Activated CD8-positive, alpha-beta memory T cell treated with anti-CD3 and anti-CD28 coated beads for 36 hours (primary cell): Measurements from ENCODE around the gene NDUFV3. TPM values are rescaled to one million over a fixed set of nuclear protein-coding genes. Genes with fewer than 3 reads are reported as not detected.
"Not testable (repeated sequence)": the region's sequence is repeated elsewhere in the genome, so short reads cannot be mapped to it uniquely, and the experiment has no call there.

Source experiments
- CTCF ChIA-PET: fragments of 350-600 bp; sonication (Branson Sonifier 250); formaldehyde crosslinking; loops from one replicate; lab custom pipeline; 2021; ENCODE audit warnings: antibody characterized with exemption; lab: Charles Lee
- POLR2A ChIA-PET: fragments of 350-600 bp; sonication (Branson Sonifier 250); formaldehyde crosslinking; loops from one replicate; lab custom pipeline; 2021; ENCODE audit warnings: antibody characterized with exemption; lab: Charles Lee
- total RNA-seq, 2 experiments: library from RNA; stranded (reverse); gene quantifications; one replicate each; pipeline ENCODE4 v1.2.3, GENCODE V29; 2021

NDUFV3 gene
- total RNA-seq, 2 experiments from 2014 or later, result 36.0 to 38.1 TPM

DNA sequence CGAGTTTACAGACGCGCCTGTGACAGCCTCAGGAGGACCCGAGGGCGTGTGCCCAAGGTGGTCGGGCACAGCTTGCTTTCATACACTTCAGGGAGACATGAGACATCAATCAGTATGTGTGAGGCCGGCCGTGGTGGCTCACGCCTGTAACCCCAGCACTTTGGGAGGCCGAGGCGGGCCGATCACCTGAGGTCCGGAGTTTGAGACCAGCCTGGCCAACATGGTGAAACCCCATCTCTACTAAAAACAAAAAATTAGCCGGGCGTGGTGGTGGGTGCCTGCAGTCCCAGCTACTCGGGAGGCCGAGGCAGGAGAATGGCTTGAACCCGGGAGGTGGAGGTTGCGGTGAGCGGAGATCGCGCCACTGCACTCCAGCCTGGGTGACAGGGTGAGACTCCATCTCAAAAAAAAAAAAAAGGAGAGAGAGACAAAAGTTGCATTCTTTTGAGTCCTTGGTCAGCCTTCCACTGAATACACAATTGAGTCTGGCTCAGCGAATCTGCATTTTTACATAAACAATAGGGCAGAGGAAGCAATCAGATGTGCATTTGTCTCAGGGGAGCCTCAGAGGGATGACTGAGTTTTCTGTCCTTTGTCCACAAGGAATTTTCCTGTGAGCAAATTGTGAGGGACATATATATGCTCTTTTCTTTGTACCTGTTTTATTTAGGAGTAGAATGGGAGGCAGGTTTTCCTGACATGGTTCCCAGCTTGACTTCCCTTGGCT, 34.5 kb downstream of the NDUFV3 start:
- CTCF ChIA-PET, POLR2A ChIA-PET: not testable (repeated sequence)

DNA sequence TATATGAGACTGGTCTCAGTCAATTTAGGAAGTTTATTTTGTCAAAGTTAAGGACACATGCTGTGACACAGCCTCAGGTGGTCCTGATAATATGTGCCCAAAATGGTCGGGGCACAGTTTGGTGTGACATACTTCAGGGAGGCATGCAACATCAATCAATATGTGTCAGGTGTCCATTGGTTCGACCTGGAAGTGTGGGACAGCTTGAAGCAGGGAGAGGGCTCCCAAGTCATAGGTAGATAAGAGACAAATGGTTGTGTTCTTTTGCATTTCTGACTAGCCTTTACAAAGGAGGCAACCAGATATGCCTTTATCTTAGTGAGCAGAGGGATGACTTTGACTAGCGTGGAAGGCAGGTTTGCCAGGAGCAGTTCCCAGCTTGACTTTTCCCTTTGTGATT, 36.9 kb downstream of the NDUFV3 start:
- ChIA-PET POLR2A (no interaction called here), CTCF (interaction anchor here (0.6 kb wide), 1 partner anchor 741 kb away, joined by 4 read pairs; no protein-coding TSS in a partner anchor)

DNA sequence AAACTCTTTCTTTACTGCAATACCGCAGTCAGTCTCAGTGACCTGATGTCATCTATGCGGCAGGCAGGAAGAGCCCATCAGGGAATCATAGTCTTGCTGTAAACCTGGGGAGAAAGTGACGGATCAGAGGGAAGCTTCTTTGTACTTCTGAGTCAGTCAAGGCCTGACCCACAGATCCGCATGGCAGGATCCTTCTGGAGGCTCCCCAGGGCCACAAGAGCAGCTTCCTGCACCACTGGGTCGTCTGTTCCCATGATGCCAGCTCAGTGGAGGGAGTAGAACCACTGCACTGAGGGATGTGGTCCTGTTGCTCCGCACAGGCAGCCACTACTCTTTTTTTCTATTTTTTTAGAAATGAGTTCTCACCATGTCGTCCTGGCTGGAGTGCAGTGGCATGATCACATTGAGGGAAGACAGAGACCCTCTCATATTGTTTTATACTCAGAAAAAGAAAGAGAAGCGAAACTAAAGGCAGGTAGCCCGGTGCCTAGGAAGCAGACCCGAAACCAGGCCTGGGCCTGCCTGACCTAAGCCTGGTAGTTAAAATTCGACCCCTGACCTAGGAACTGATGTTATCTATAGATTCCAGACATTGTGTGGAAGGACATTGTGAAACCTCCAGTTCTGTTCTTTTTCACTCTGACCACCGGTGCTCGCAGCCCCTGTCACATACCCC, 38.6 kb downstream of the NDUFV3 start:
- CTCF ChIA-PET, result no interaction called here
- POLR2A ChIA-PET, result no interaction called here

DNA sequence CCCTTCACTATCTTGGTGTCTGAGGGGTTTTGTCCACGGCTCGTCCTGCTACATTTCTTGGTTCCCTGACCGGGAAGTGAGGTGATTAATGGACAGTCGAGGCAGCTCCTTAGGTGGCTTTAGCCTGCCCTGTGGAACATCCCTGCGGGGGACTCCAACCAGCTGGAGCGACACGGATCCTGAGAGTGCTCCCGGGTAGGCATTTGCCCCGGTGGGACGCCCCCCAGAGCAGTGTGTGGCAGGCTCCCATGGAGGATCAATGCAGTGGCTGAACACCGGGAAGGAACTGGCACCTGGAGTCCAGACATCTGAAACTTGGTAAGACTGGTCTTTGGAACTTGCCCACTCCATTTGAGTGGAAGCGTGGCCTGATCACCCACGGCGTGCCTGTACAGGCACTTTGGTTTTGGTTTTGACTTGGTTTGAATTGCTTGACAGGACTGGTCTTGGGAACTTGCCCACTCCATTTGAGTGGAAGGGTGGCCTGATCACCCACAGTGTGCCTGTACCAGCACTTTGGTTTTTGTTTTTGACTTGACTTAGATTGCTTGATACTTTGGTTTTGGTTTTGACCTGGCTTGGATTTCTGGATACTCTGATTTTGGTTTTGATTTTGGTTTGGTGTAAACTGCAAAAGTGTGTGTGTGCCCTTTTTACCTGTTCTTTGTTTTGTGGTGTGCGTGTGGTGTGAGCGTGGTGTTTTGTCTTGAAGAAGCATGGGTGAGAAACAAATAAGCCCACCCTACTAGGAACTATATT, 39.4 kb downstream of the NDUFV3 start:
- POLR2A ChIA-PET, CTCF ChIA-PET: not testable (repeated sequence)

DNA sequence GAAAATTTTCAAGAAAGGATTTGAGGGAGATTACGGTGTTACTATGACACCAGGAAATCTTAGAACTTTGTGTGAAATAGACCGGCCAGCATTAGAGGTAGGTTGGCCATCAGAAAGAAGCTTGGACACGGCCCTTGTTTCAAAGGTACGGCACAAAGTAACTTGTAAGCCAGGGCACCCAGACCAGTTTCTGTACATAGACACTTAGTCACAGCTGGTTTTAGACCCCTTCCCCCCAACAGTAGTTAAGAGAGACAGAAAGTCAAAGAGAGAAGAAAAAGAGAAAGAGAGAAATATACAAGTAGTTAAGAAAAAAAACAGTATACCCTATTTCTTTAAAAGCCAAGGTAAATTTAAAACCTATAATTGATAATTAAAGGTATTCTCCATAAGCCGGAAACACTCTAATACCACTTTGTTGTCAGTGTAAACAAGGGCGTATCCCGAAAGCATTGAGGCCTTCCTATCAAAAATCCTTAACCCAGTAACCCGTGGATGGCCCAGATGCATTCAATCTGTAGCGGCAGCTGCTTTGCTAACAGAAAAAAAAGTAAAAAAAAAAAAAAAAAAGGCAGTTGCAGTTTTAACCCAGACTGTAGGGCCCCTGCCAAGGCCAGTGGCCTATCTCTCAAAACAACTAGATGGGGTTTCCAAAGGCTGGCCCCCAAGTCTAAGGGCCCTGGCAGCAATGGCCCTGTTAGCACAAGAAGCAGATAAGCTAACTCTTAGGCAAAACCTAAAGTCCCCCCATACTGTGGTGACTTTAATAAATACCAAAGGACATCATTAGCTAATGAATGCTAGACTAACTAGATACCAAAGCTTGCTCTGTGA, 40.2 kb downstream of the NDUFV3 start:
- POLR2A ChIA-PET, CTCF ChIA-PET: not testable (repeated sequence)

DNA sequence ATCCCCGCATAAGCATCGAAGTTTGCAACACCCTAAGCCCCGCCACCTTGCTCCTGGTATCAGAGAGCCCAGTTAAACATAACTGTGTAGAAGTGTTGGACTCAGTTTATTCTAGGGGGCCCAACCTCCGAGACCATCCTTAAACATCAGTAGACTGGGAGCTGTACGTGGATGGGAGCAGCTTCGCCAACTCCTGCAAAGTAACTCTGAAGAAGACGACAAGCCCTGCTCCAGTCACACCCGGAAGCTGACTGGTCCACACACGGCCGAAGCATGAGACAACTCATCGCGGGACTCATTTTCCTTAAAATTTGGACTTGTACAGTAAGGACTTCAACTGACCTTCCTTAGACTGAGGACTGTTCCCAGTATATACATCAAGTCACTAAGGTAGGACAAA, 40.9 kb downstream of the NDUFV3 start:
- POLR2A ChIA-PET, CTCF ChIA-PET: not testable (repeated sequence)

DNA sequence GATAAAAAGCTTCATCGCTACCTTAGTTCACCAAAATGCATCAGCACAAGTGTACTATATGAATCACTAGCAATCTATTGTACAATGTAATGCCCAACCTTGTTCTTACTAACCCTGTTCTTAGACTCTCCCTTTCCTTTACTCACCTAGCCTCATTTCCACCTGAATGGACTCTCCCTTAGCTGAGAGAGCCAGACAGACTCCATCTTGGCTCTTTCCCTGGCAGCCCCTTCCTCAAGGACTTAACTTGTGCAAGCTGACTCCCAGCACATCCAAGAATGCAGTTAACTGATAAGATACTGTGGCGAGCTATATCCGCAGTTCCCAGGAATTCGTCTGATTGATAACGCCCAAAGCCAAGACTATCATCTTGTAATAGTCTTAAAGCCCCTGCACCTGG, 43.3 kb downstream of the NDUFV3 start:
- POLR2A ChIA-PET, result not testable (repeated sequence)
- CTCF ChIA-PET, result interaction anchor here (0.9 to 1.3 kb wide), 2 partner anchors 11 to 117 kb away, joined by 3 read pairs; partner anchors contain the start of gene ERVH48-1

DNA sequence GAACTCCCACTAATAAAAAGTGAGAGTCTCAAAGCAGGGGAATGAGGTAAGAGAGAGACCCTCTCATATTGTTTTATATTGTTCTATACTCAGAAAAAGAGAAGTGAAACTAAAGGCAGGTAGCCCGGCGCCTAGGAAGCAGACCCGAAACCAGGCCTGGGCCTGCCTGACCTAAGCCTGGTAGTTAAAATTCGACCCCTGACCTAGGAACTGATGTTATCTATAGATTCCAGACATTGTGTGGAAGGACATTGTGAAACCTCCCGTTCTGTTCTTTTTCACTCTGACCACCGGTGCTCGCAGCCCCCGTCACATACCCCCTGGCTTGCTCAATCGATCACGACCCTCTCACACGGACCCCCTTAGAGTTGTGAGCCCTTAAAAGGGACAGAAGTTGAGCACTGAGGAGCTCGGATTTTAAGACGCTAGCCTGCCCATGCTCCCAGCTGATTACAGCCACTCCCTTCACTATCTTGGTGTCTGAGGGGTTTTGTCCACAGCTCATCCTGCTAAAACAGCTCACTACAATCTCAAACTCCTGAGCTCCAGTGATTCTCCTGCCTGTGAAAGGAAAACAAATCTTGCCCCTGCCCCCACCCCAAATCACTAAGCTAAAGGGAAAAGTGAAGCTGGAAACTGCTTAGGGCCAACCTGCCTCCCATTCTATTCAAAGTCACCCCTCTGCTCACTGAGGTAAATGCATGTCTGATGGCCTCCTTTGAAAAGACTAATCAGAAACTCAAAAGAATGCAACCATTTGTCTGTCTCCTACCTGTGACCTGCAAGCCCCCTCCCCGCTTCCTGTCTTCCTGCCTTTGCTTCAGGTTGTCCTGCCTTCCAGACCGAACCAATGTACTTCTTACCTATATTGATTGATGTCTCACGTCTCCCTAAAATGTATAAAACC, 44.2 kb downstream of the NDUFV3 start:
- CTCF ChIA-PET, POLR2A ChIA-PET: not testable (repeated sequence)

DNA sequence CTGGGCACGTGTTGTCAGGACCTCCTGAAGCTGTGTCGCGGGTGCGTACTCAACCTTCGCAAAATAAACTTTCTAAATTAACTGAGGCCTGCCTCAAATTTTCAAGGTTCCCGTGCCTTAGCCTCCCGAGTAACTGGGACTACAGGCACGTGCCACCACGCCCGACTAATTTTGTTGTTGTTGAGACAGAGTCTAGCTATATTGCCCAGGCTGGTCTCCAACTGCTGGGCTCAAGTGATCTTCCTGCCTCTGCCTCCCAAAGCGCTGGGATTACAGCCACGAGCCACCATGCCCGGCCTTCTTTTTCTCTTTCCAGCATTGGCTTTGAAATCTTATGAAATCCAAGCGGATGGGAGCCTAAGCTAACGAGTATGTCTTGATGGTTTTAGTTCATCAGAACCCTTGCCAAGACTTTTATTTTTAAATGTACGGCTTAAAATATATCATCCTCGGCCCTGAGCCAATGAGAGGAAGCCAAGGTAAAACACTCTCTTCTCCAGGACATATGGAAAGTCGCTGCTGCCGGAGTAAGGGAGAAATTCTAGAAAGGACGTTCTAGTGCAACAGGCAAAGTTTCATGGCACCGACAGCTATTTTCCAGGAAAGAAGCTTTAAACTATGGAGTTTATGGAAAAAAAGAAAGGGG, 45.0 kb downstream of the NDUFV3 start:
- ChIA-PET POLR2A (no interaction called here), CTCF (interaction anchor here (0.5 kb wide), 1 partner anchor 222 kb away, joined by 4 read pairs; no protein-coding TSS in a partner anchor)

DNA sequence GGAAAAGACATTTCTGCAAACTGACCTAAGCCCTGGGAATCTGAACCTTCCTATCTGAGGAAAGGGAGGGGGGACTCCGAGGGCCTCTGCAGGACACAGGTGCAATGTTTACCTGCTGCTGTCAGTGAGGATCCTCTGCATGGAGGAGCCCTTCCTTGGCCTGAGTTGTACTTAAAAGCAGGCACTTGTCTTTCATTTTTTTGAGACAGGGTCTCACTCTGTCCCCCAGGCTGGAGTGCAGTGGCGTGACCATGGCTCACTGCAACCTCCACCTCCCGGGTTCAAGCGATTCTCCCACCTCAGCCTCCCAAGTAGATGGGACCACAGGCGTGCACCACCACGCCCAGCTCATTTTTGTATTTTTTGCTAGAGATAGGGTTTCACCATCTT, 45.5 kb downstream of the NDUFV3 start:
- ChIA-PET CTCF (interaction anchor here (0.5 kb wide), 1 partner anchor 222 kb away, joined by 4 read pairs; no protein-coding TSS in a partner anchor), POLR2A (interaction anchor here (0.6 to 0.7 kb wide), 2 partner anchors 33 to 89 kb away, joined by 3 read pairs; no protein-coding TSS in a partner anchor)

DNA sequence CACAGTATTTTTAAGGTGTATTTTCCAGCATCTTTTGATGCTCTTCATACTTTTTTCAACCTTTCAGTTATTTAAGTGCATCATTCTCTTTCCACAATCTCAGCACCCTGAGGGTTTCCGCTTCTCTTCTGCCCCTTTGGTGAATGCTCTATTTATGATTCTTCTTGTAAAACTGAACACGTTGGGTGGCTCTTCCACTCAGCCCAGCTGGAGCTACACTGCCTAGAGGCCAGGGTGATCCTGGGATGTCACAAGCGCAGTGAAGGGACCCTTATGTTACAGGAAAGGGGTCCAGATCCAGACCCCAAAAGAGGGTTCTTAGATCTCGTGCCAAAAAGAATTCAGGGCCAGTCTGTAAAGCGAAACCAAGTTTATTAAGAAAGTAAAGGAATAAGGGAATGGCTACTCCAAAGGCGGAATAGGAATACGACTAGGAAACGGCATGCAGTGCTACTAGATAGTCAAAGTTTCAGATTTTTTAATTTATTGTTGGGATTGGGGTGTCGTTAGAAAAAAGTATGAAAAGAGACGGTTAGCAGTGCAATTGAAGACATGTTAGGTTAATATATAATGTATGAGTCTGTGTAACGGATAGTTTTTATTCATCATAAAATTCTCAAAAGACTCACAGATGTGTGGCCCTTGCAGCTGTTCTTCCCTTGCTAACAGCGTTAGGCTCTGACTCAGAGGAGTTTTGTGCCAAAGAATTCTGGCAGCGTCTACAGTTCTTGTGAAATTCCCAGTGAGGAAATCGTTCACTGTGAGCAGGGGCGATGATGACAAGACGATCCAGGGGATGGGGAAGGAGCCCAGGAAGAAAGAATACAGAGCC, 46.7 kb downstream of the NDUFV3 start:
- POLR2A ChIA-PET, result no interaction called here

DNA sequence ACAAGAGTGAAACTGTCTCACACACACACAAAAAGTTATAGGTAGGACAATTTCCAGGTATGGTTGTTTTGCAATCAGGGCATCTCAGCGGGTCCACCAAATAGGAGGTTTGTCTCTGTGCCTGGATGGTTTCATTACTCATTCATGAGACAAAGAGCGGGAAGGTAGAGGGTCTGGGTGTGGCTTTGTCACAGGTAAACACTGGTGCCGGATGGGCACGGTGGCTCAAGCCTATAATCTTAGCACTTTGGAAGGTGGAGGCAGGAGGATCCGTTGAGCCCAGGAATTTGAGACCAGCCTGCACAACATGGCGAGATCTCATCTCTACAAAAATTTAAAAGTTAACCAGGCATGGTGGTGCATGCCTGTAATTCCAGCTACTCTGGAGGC, 48.6 kb downstream of the NDUFV3 start:
- CTCF ChIA-PET, result no interaction called here

More for the DNA sequence above, 46.7 kb downstream of the NDUFV3 start:
- CTCF ChIA-PET, result no interaction called here

DNA sequence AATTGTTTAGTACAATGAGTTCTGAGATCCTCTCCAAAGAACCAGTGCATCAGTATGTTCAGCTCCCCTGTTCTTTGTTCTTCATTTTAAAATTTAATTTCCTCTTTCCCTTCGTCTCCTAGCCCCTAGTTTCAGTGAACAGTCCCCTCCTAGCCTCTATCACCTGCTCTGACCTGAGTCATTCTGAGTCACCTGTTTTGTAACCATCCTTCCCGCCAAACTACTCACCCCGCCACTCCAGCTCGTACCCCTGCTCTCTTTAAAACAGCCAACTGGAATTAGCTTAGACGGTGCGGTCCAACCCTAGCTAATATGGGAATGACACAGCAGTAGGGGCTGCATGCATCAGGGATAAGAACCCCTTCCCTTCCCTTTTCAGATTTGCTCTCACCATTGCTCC, 49.1 kb downstream of the NDUFV3 start:
- POLR2A ChIA-PET, result no interaction called here
- CTCF ChIA-PET, result no interaction called here

More for the DNA sequence above, 48.6 kb downstream of the NDUFV3 start:
- POLR2A ChIA-PET, result no interaction called here

DNA sequence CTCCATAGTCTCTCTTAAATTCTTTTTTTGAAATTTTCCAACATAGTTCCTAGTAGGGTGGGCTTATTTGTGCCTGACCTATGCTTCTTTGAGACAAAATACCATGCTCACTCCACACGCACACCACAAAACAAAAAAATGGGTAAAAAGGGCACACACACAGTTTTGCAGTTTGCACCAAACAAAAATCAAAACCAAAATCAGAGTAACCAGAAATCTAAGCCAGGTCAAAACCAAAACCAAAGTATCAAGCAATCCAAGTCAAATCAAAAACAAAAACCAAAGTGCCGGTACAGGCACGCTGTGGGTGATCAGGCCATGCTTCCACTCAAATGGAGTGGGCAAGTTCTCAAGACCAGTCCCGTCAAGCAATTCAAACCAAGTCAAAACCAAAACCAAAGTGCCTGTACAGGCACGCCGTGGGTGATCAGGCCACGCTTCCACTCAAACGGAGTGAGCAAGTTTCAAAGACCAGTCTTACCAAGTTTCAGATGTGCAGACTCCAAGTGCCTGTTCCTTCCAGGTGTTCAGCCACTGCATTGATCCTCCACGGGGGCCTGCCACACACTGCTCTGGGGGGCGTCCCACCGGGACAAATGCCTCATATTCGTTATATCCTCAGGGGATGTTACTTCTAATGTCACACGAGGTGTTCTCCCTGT, 56.1 kb downstream of the NDUFV3 start:
- CTCF ChIA-PET, POLR2A ChIA-PET: not testable (repeated sequence)

DNA sequence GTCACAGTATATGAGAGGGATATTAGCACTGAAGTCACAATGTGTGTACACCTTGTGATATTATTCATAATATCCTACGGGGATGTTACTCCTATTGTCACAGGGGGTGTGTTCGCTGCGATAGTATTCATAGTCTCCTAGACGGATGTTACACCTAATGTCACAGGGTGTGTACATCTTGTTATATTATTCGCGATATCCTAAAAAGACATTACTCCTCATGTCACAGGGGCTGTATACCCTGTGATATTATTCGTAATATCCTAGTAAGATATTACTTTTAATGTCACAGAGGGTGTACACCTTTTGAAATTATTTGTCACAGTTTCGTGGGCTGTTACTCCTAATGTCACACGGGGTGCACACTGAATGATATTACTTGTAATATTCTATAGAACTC, 58.1 kb downstream of the NDUFV3 start:
- CTCF ChIA-PET, POLR2A ChIA-PET: not testable (repeated sequence)

DNA sequence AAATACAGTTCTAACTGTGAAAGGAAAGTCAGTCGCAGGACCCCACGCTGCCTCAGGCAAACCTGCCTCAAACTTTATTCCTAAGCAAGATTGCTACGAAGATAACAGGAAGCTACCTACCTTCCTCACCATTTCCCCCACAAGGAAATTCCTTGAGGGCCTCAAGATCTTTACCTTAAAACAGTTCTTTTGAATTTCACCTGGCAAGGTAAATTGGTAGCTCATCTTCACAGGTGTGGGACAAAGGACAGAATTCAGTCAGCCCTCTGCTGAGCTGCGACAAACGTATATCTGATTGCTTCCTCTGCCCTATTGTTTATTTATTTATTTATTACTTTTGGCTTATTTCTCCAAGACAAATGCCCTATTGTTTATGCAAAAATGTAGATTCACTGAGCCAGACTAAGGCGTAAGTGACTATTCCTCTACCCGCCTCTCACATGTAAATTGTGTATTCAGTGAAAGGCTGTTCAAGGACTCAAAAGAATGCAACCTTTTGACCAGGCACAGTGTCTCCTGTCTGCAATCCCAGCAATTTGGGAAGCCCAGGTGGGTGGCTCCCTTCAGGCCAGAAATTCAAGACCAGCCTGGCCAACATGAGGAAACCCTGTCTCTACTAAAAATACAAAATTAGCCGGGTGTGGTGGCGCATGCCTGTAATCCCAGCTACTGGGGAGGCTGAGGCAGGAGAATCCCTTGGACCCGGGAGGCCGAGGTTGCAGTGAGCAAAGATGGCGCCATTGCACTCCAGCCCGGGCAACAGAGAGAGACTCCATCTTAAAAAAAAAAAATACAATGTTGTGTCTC, 63.9 kb downstream of the NDUFV3 start:
- POLR2A ChIA-PET, result no interaction called here
- CTCF ChIA-PET, result no interaction called here
